Amniotic stem cell (primary cell): ENCODE results near the gene DMRTB1.

Experiments used
- DNase-seq: peaks from one replicate; lab custom pipeline; 2025; lab: John Stamatoyannopoulos, UW

The DMRTB1 gene

GRCh38 chr1:53463961-53464899 lies 5.0 kb downstream of the DMRTB1 start:
- DNase-seq: no peak

- no peak for DNase-seq
Observed at GRCh38 chr1:53465023-53465957, 6.1 kb downstream of the DMRTB1 start.

- no peak for DNase-seq
Observed at GRCh38 chr1:53467391-53467790, 8.2 kb downstream of the DMRTB1 start.

GRCh38 chr1:53468374-53468773 lies 9.2 kb downstream of the DMRTB1 start:
- no peak for DNase-seq

- DNase-seq: no peak
Observed at GRCh38 chr1:53469373-53469772, 10.2 kb downstream of the DMRTB1 start.

- no peak for DNase-seq
Observed at GRCh38 chr1:53470155-53470554, 11.0 kb downstream of the DMRTB1 start.

GRCh38 chr1:53470584-53470983 lies 11.4 kb downstream of the DMRTB1 start:
- no peak for DNase-seq

GRCh38 chr1:53471000-53471399 lies 11.8 kb downstream of the DMRTB1 start:
- DNase-seq: no peak

GRCh38 chr1:53473463-53473862 lies 14.3 kb downstream of the DMRTB1 start:
- no peak for DNase-seq

- DNase-seq: no peak
Observed at GRCh38 chr1:53475664-53476063, 16.5 kb downstream of the DMRTB1 start.

- no peak for DNase-seq
Observed at GRCh38 chr1:53476579-53476978, 17.4 kb downstream of the DMRTB1 start.

- DNase-seq: no peak
Observed at GRCh38 chr1:53477651-53478501, 18.7 kb downstream of the DMRTB1 start.

GRCh38 chr1:53478502-53478818 lies 19.3 kb downstream of the DMRTB1 start:
- no peak for DNase-seq

GRCh38 chr1:53480678-53481077 lies 21.5 kb downstream of the DMRTB1 start:
- no peak for DNase-seq

GRCh38 chr1:53481456-53481855 lies 22.3 kb downstream of the DMRTB1 start:
- DNase-seq: no peak

GRCh38 chr1:53482441-53483153 lies 23.4 kb downstream of the DMRTB1 start:
- DNase-seq: no peak

GRCh38 chr1:53483170-53483569 lies 24.0 kb downstream of the DMRTB1 start:
- no peak for DNase-seq

- no peak for DNase-seq
Observed at GRCh38 chr1:53483656-53484055, 24.5 kb downstream of the DMRTB1 start.

- DNase-seq: no peak
Observed at GRCh38 chr1:53484705-53485477, 25.7 kb downstream of the DMRTB1 start.
